Aorta (tissue), 5 donors: ENCODE results near the gene ATP11B. TPM values are rescaled to one million over a fixed set of nuclear protein-coding genes. Genes with fewer than 3 reads are reported as not detected.

ENCODE experiments used
- ATAC-seq: fragments of 200-7000 bp; cut with Tn5 transposase; one replicate; pipeline ENCODE4 v1.9.1; 2022; ENCODE audit warnings: moderate library complexity; ENCODE audit not compliant: low FRiP score
- DNase-seq, 2 donors: peaks; one replicate each; pipeline ENCODE4 v3.0.0-alpha.2; 2020
- H3K27ac ChIP-seq, 2 donors: one replicate each; pipeline ENCODE4 v1.5.1; 2013; ENCODE audit warnings: low read length in 2 of 2, mild to moderate bottlenecking in 2 of 2, moderate library complexity in 2 of 2, control low read depth in 1 of 2, inconsistent platforms in 1 of 2, low read depth in 1 of 2
- H3K27me3 ChIP-seq, 2 donors: one replicate each; pipeline ENCODE4 v1.6.1; 2013; ENCODE audit warnings: control low read depth in 1 of 2, low read length in 1 of 2, mild to moderate bottlenecking in 1 of 2, moderate library complexity in 1 of 2; ENCODE audit not compliant: insufficient read depth in 2 of 2, control insufficient read depth in 1 of 2
- H3K36me3 ChIP-seq, 2 donors: one replicate each; pipeline ENCODE4 v1.6.1; 2013; ENCODE audit warnings: control low read depth in 1 of 2, low read length in 1 of 2, mild to moderate bottlenecking in 1 of 2; ENCODE audit not compliant: insufficient read depth in 2 of 2, control insufficient read depth in 1 of 2
- H3K4me1 ChIP-seq, 2 donors: one replicate each; pipeline ENCODE4 v1.6.1; 2013; ENCODE audit warnings: low read length in 2 of 2, control low read depth in 1 of 2, mild to moderate bottlenecking in 1 of 2, moderate library complexity in 1 of 2; ENCODE audit not compliant: insufficient read depth in 2 of 2, control insufficient read depth in 1 of 2
- H3K4me3 ChIP-seq, 2 donors: one replicate each; pipeline ENCODE4 v1.5.1; 2013; ENCODE audit warnings: low read length in 2 of 2, control low read depth in 1 of 2, mild to moderate bottlenecking in 1 of 2
- H3K9me3 ChIP-seq: one replicate; pipeline ENCODE4 v1.6.1; 2013; ENCODE audit warnings: mild to moderate bottlenecking, low read length; ENCODE audit not compliant: control insufficient read depth
- WGBS, 2 donors: extraction: QIAGEN DNeasy Blood & Tissue Kit; methylation state at CpG; one replicate each; pipeline ENCODE4 v1.1.7; 2013; 5-methylcytosine and 5-hydroxymethylcytosine counted together
- intact Hi-C, 2 donors: fragments of 100-400 bp; cut with DNase I; formaldehyde crosslinking; loops; one replicate each; pipeline versions ENCODE4 v1.14.2 to v1.15.0; 2022
- polyA plus RNA-seq, 2 donors: library from polyadenylated mRNA; stranded (reverse); fragments of 200-250 nt; gene quantifications; one replicate each; pipeline ENCODE4 v1.2.3, GENCODE V29; 2013
- total RNA-seq, 2 donors: library from RNA; stranded (reverse); fragmentation: NEBNext Ultra II Directional; extraction: Animal tissue kit (Norgen Biotek cat#: 25700); gene quantifications; one replicate each; pipeline ENCODE4 v1.2.1, GENCODE V29; 2021
- donor health status: healthy with polysubstance abuse.
- donor health status: Bipolar disorder and iron deficiency.
- donor health status: DM: no; HTN: no; CAD: no.
- donor health status: DM: no; HTN: no; CAD: no.
- donor health status: DM: yes; HTN: yes; CAD: no.

ATP11B gene
- total and polyA plus RNA-seq, 4 donors, result 8.9 to 70.3 (median 37.5) TPM

DNA sequence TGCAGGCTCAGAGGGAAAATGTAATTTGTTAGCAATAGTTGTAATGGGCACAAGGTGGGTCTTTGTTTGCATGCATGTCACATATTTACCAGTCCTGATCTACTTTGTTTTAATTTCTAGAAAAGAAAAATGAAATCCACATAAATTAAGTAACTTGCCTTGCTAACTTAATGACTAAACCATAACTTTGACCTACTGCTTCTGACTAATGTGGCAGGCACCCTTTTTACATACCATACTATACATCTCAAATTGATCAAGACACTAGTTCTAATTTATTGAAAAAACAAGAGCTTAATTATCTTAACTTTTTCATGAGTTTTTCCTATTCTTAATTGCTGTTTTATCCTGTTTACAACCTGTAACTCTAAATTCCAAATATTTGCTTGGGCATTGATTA lies 93.2 kb downstream of the ATP11B start:
- no peaks in the 10 kb centered on the region for H3K27me3 ChIP-seq
- H3K36me3 ChIP-seq, result no peaks in the 10 kb centered on the region

DNA sequence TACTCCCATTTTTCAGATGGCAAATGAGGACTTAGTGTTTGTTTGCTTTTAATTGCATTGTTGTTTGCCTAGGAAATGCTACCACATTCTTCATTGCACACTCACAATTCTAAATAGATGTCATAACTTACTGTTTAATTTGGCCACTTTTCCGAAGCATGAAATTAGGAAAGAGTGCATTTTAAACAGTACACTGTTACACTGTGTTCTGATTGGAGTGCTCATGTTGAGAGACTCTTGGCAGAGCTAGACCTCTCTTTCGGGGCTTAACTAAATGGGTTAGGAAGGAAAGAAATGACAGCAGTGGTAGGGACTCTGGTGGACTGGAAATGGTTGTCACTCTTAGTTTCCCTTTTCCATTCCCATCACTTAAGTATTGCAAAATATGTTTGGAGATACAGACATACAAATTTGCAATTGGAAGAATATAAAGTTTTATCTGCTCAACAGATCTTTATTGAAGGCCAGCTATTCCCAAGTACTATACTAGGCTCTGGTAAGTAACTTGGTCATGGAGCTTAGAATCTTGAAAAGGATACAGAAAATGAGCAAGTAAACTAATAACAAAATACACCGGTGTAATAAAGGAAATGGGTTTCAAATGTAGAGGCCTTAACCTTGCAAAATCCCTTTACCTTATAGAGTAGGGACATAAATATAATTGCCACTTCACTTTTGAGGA lies 96.8 kb downstream of the ATP11B start:
- Histone ChIP-seq H3K4me1 (no peaks in the 10 kb centered on the region), H3K4me3 (no peak overlapping the region), H3K9me3 (no peaks in the 10 kb centered on the region), H3K36me3 (peaks cover 0 to 3% of the 10 kb centered on the region in 2 donors), H3K27ac (no peak overlapping the region), H3K27me3 (no peaks in the 10 kb centered on the region)
- no peak for ATAC-seq
- no peak for DNase-seq
- intact Hi-C loops, result no loop called here
- WGBS, 2 donors, result 38 to 41% methylated on average over 3 of the region's 3 CpGs

More for the DNA sequence above, 93.2 kb downstream of the ATP11B start:
- no peaks in the 10 kb centered on the region for H3K4me1 ChIP-seq
- no peaks in the 10 kb centered on the region for H3K9me3 ChIP-seq
- ATAC-seq, result no peak
- H3K4me3 ChIP-seq, result no peak overlapping the region
- H3K27ac ChIP-seq, result no peak overlapping the region
- no peak for DNase-seq
- intact Hi-C loops, result no loop called here

DNA sequence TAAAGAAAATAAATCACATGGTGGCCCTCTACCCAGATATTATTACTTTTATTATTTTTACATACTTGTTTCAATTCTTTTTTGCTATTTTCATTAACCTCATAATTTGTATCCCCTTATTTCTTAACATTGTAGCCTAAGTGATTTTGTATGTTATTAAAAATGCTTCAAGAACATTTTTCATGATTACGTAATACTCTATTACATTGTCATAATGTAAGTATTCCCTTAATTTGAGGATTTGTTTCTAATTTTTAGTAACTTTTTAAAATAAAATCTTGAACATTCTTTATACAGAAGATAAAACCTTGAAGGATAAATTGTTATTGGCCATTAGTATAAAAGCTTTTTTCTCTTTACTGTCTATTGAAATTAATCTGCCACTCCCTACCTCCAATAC lies 98.1 kb downstream of the ATP11B start:
- no peak for ATAC-seq
- H3K36me3 ChIP-seq, result peaks cover 0 to 3% of the 10 kb centered on the region in 2 donors
- WGBS, 2 donors, result 100% methylated on average over 1 of the region's 1 CpG

DNA sequence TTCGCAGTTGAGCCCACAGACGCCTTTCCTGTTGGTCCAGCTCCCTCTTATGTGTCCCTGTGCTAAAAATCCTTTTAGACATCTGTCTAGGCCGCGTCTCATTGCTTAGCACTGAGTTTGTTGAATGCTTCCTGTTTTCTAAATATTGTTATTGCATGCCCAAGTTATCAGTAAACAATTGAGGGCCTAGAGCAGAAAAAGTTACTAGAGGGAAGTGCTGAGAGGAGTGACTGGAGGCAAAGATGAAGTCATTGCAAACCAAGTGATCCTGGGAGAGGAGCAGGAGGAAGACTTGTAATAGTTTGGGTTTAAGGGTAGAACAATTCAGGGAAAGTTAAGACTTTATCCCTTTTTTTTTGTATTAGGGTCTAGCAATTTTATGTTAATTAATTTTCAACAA lies 98.9 kb downstream of the ATP11B start:
- peaks cover 0 to 3% of the 10 kb centered on the region in 2 donors for H3K36me3 ChIP-seq
- DNase-seq (no peak), ATAC-seq (no peak)
- no peaks in the 10 kb centered on the region for H3K4me1 ChIP-seq
- intact Hi-C loops, result no loop called here
- no peaks in the 10 kb centered on the region for H3K27me3 ChIP-seq
- H3K4me3 ChIP-seq, result no peak overlapping the region
- 93 to 95% methylated on average over 4 of the region's 4 CpGs for WGBS, 2 donors
- H3K27ac ChIP-seq, result no peak overlapping the region
- H3K9me3 ChIP-seq, result no peaks in the 10 kb centered on the region

More for the DNA sequence above, 98.1 kb downstream of the ATP11B start:
- Histone ChIP-seq H3K9me3 (no peaks in the 10 kb centered on the region), H3K4me1 (no peaks in the 10 kb centered on the region), H3K27ac (no peak overlapping the region), H3K4me3 (no peak overlapping the region), H3K27me3 (no peaks in the 10 kb centered on the region)
- no peak for DNase-seq
- intact Hi-C loops, result no loop called here

DNA sequence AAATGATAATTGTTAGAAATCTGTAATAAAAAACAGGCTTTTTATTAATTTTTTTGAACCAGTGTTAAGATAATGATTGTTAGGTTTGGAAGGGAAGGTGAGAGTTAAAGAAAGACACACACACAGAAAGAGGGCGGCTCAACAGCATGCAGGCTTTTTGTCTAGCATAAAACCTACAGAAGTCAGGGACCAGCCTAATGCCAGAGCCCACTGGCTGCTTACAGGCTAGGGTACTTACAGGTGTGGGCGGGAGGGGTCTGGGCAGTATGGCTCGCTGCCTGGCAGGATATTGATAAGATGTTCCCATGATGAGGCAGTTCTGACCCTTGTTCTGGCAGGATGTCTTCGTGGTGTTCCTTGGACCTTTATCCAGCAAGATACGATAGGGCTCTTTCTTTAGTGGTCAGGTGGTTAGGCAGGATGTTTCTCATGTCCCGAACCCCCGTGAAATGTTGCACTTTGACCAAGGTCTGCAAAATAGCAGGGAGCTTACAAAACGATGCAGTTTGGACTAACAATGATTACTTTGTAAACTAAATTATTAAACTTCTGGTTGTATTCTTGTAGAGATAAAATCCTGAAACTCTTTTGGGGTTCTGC lies 102.3 kb downstream of the ATP11B start:
- peaks cover 0 to 3% of the 10 kb centered on the region in 2 donors for H3K36me3 ChIP-seq
- no peaks in the 10 kb centered on the region for H3K4me1 ChIP-seq
- ATAC-seq (no peak), DNase-seq (no peak)
- intact Hi-C loops, result no loop called here
- 58 to 66% methylated on average over 8 of the region's 8 CpGs for WGBS, 2 donors
- H3K27ac ChIP-seq, result no peak overlapping the region
- H3K9me3 ChIP-seq, result no peaks in the 10 kb centered on the region
- no peak overlapping the region for H3K4me3 ChIP-seq
- no peaks in the 10 kb centered on the region for H3K27me3 ChIP-seq

DNA sequence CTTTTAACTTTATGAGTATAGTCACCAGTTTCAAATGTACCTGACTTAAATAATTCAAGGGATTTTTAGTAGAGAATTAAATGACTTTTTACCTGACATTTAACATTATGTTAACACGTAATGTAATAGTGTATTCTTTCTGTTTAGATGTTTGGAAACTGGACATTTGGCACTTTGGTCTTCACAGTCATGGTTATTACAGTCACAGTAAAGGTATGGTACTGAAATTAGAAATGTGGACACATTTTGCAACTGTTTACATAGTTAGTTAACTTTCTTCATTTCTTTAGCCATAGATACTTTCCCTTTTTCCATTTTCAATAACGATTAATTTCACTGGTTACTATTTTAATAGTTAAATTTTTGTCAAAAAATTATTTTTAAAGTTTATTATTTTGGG lies 103.2 kb downstream of the ATP11B start:
- H3K4me3 ChIP-seq, result no peak overlapping the region
- H3K27ac ChIP-seq, result no peak overlapping the region
- ATAC-seq, result no peak
- no peaks in the 10 kb centered on the region for H3K27me3 ChIP-seq
- peaks cover 0 to 3% of the 10 kb centered on the region in 2 donors for H3K36me3 ChIP-seq
- no peaks in the 10 kb centered on the region for H3K9me3 ChIP-seq
- WGBS, 2 donors, result 83% methylated on average over 2 of the region's 2 CpGs
- intact Hi-C loops, result no loop called here
- H3K4me1 ChIP-seq, result no peaks in the 10 kb centered on the region
- DNase-seq, result no peak

DNA sequence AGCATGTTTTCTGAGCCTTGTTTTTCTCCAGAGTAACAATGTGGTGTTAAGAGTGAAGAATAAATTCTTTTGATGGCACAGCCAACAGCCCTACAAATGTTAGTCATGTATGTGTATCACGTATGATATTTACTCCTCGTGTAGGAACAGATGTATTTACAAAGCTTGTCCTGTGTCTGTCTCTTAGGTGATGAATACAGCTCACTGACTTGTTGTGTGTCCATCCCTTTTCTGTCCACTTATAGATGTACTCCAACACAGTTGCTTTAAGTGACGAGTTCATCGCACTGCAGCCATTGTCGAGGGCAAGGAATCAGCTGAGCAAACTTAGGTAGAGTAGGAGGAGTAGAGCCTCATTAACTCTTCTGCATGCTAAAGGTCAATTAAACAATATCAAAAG lies 108.9 kb downstream of the ATP11B start:
- 79 to 84% methylated on average over 5 of the region's 5 CpGs for WGBS, 2 donors
- Histone ChIP-seq H3K27me3 (no peaks in the 10 kb centered on the region), H3K9me3 (no peaks in the 10 kb centered on the region), H3K27ac (no peak overlapping the region), H3K4me3 (no peak overlapping the region), H3K4me1 (no peaks in the 10 kb centered on the region), H3K36me3 (peaks cover 3 to 6% of the 10 kb centered on the region in 2 donors)
- ATAC-seq, result no peak
- intact Hi-C loops, result no loop called here
- DNase-seq, result no peak

DNA sequence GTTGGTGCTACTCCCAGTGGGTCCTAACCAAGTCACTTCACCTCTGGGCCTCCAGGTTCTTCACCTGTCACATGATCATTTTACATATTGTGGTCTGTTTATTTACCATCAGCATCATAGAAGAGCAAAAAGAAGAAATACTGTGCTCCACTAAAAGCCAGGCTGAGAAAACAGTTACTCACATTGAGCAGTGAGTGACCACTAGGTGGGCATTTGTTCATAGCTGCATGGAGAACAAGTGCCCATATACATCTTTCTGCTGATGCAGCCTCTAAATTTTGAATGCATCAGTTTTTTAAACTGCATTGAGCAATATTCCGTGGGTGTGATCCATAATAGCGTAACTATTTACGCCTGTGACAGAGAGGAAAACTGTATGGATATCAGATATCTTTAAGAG lies 110.9 kb downstream of the ATP11B start:
- Histone ChIP-seq H3K4me3 (no peak overlapping the region), H3K36me3 (peaks cover 3 to 6% of the 10 kb centered on the region in 2 donors), H3K27ac (no peak overlapping the region), H3K9me3 (no peaks in the 10 kb centered on the region), H3K27me3 (no peaks in the 10 kb centered on the region), H3K4me1 (no peaks in the 10 kb centered on the region)
- DNase-seq, result no peak
- WGBS, 2 donors, result 96 to 97% methylated on average over 3 of the region's 3 CpGs
- no peak for ATAC-seq
- intact Hi-C loops, result no loop called here

DNA sequence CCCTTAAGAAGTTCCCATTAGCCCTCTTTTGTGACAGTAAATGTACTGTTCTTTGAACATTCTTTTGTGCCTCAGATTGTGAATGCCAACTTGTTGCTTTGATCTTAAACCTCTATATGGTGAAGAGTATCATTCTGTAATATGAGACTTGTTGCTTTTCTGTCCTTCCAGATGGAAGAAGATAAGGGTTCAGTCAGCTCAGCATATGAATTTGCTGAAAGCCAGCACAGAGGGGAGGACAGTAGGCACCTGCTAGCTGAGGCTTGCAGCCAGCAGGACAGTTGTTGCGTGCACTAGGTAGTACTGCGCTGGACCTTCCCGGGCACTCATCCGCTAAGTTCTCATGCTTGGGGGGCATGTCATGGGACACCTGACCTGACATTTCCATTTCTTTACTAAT lies 112.3 kb downstream of the ATP11B start:
- Histone ChIP-seq H3K4me3 (no peak overlapping the region), H3K27ac (no peak overlapping the region), H3K9me3 (no peaks in the 10 kb centered on the region), H3K4me1 (no peaks in the 10 kb centered on the region), H3K36me3 (peaks cover 3 to 6% of the 10 kb centered on the region in 2 donors), H3K27me3 (no peaks in the 10 kb centered on the region)
- ATAC-seq (no peak), DNase-seq (no peak)
- intact Hi-C loops, result no loop called here
- WGBS, 2 donors, result 98 to 99% methylated on average over 4 of the region's 4 CpGs
